ENCODE data around the gene CXCR5.

Gene CXCR5

GRCh38 chr11:118911113-118911879, 27.6 kb downstream of the CXCR5 start:
- Mint-ChIP-seq H3K36me3 (ENCODE audit: low read depth) (peaks cover 10% of the 10 kb centered on the region), H3K4me1 (ENCODE audit: low read depth) (peaks cover 88% of the 10 kb centered on the region), H3K4me3 (peak overlapping the region; percentile 84), H3K27ac (peak overlapping the region; percentile 98), H3K27me3 (no peaks in the 10 kb centered on the region), H3K9me3 (no peaks in the 10 kb centered on the region)

- Mint-ChIP-seq H3K9me3 (no peaks in the 10 kb centered on the region), H3K36me3 (ENCODE audit: low read depth) (peaks cover 5% of the 10 kb centered on the region), H3K4me3 (peak overlapping the region; percentile 84), H3K4me1 (ENCODE audit: low read depth) (peaks cover 90% of the 10 kb centered on the region), H3K27ac (peak overlapping the region; percentile 98), H3K27me3 (no peaks in the 10 kb centered on the region)
Observed at GRCh38 chr11:118911880-118912741, 28.4 kb downstream of the CXCR5 start.

- Mint-ChIP-seq H3K9me3 (no peaks in the 10 kb centered on the region), H3K27ac (peak overlapping the region; percentile 98), H3K4me1 (ENCODE audit: low read depth) (peaks cover 90% of the 10 kb centered on the region), H3K36me3 (ENCODE audit: low read depth) (no peaks in the 10 kb centered on the region), H3K4me3 (peak overlapping the region; percentile 84), H3K27me3 (no peaks in the 10 kb centered on the region)
Observed at GRCh38 chr11:118912742-118913410, 29.2 kb downstream of the CXCR5 start.

- no peaks in the 10 kb centered on the region for H3K9me3 Mint-ChIP-seq
- H3K36me3 Mint-ChIP-seq (ENCODE audit: low read depth): no peaks in the 10 kb centered on the region
- H3K27me3 Mint-ChIP-seq: no peaks in the 10 kb centered on the region
- H3K27ac Mint-ChIP-seq: peak overlapping the region; percentile 99
- H3K4me3 Mint-ChIP-seq: peak overlapping the region; percentile 84
- peaks cover 90% of the 10 kb centered on the region for H3K4me1 Mint-ChIP-seq (ENCODE audit: low read depth)
Observed at GRCh38 chr11:118913411-118914125, 29.9 kb downstream of the CXCR5 start.

GRCh38 chr11:118914178-118914918, 30.7 kb downstream of the CXCR5 start:
- H3K27me3 Mint-ChIP-seq: no peaks in the 10 kb centered on the region
- H3K4me1 Mint-ChIP-seq (ENCODE audit: low read depth): peaks cover 89% of the 10 kb centered on the region
- no peaks in the 10 kb centered on the region for H3K9me3 Mint-ChIP-seq
- peak overlapping the region; percentile 69 for H3K4me3 Mint-ChIP-seq
- H3K27ac Mint-ChIP-seq: peak overlapping the region; percentile 99
- no peaks in the 10 kb centered on the region for H3K36me3 Mint-ChIP-seq (ENCODE audit: low read depth)

GRCh38 chr11:118914987-118915386, 31.3 kb downstream of the CXCR5 start:
- Mint-ChIP-seq H3K4me3 (peak overlapping the region; percentile 69), H3K9me3 (no peaks in the 10 kb centered on the region), H3K4me1 (ENCODE audit: low read depth) (peaks cover 89% of the 10 kb centered on the region), H3K36me3 (ENCODE audit: low read depth) (no peaks in the 10 kb centered on the region), H3K27ac (peak overlapping the region; percentile 99), H3K27me3 (no peaks in the 10 kb centered on the region)

GRCh38 chr11:118915396-118915795, 31.7 kb downstream of the CXCR5 start:
- Mint-ChIP-seq H3K27me3 (no peaks in the 10 kb centered on the region), H3K9me3 (no peaks in the 10 kb centered on the region), H3K27ac (peak overlapping the region; percentile 99), H3K4me3 (peak overlapping the region; percentile 69), H3K4me1 (ENCODE audit: low read depth) (peaks cover 94% of the 10 kb centered on the region), H3K36me3 (ENCODE audit: low read depth) (no peaks in the 10 kb centered on the region)

GRCh38 chr11:118915941-118916841, 32.5 kb downstream of the CXCR5 start:
- H3K9me3 Mint-ChIP-seq: no peaks in the 10 kb centered on the region
- H3K4me1 Mint-ChIP-seq (ENCODE audit: low read depth): peaks cover 95% of the 10 kb centered on the region
- H3K27me3 Mint-ChIP-seq: no peaks in the 10 kb centered on the region
- H3K27ac Mint-ChIP-seq: peak overlapping the region; percentile 99
- no peaks in the 10 kb centered on the region for H3K36me3 Mint-ChIP-seq (ENCODE audit: low read depth)
- no peak overlapping the region for H3K4me3 Mint-ChIP-seq

GRCh38 chr11:118916842-118917388, 33.2 kb downstream of the CXCR5 start:
- no peaks in the 10 kb centered on the region for H3K36me3 Mint-ChIP-seq (ENCODE audit: low read depth)
- H3K27ac Mint-ChIP-seq: peak overlapping the region; percentile 99
- peak overlapping the region; percentile 92 for H3K4me3 Mint-ChIP-seq
- H3K27me3 Mint-ChIP-seq: no peaks in the 10 kb centered on the region
- no peaks in the 10 kb centered on the region for H3K9me3 Mint-ChIP-seq
- peaks cover 91% of the 10 kb centered on the region for H3K4me1 Mint-ChIP-seq (ENCODE audit: low read depth)

- peak overlapping the region; percentile 99 for H3K27ac Mint-ChIP-seq
- H3K4me1 Mint-ChIP-seq (ENCODE audit: low read depth): peaks cover 85% of the 10 kb centered on the region
- H3K4me3 Mint-ChIP-seq: peak overlapping the region; percentile 92
- H3K9me3 Mint-ChIP-seq: no peaks in the 10 kb centered on the region
- no peaks in the 10 kb centered on the region for H3K27me3 Mint-ChIP-seq
- no peaks in the 10 kb centered on the region for H3K36me3 Mint-ChIP-seq (ENCODE audit: low read depth)
Observed at GRCh38 chr11:118917481-118918127, 33.9 kb downstream of the CXCR5 start.

- Mint-ChIP-seq H3K4me3 (peak overlapping the region; percentile 92), H3K36me3 (ENCODE audit: low read depth) (no peaks in the 10 kb centered on the region), H3K9me3 (no peaks in the 10 kb centered on the region), H3K27ac (peak overlapping the region; percentile 99), H3K4me1 (ENCODE audit: low read depth) (peaks cover 85% of the 10 kb centered on the region), H3K27me3 (no peaks in the 10 kb centered on the region)
Observed at GRCh38 chr11:118918128-118918685, 34.5 kb downstream of the CXCR5 start.

GRCh38 chr11:118918686-118919280, 35.1 kb downstream of the CXCR5 start:
- H3K4me3 Mint-ChIP-seq: peak overlapping the region; percentile 92
- no peaks in the 10 kb centered on the region for H3K27me3 Mint-ChIP-seq
- no peaks in the 10 kb centered on the region for H3K36me3 Mint-ChIP-seq (ENCODE audit: low read depth)
- H3K9me3 Mint-ChIP-seq: no peaks in the 10 kb centered on the region
- H3K27ac Mint-ChIP-seq: peak overlapping the region; percentile 99
- H3K4me1 Mint-ChIP-seq (ENCODE audit: low read depth): peaks cover 86% of the 10 kb centered on the region
